Measurements from ENCODE around the gene MIP. TPM values are rescaled to one million over a fixed set of nuclear protein-coding genes. Genes with fewer than 3 reads are reported as not detected.

The MIP gene
- total and polyA plus RNA-seq, 2 of the 13 experiments (the other 11 are each of a cell fraction or from before 2014, with no cell fraction given) = not detected

GRCh38 chr12:56487448-56488040 is 33.1 kb upstream of the MIP start (continued):
- no peak for TF ChIP-seq MXD3 (CRISPR knock-in tag; IDR thresholded peaks at IDR 0.05)
- TF ChIP-seq SP1 (IDR thresholded peaks at IDR 0.05) = no peak
- TF ChIP-seq SP1 (CRISPR knock-in tag; IDR thresholded peaks at IDR 0.05) = 0 out of 2 replicates have a peak, but pooled peaks have one; percentile 14
- TF ChIP-seq ZNF782 (CRISPR knock-in tag; IDR thresholded peaks at IDR 0.05; ENCODE audit: borderline replicate concordance) = peak; percentile 77; the same call in 1 of the 2 replicates
- TF ChIP-seq ZHX1 (CRISPR knock-in tag; IDR thresholded peaks at IDR 0.05; ENCODE audit: low read depth) = no peak; the same call in 1 of the 2 replicates
- TF ChIP-seq HNRNPL (IDR thresholded peaks at IDR 0.05; ENCODE audit: low read depth, low read length) = 0 out of 2 replicates have a peak, but pooled peaks have one; percentile 37
- TF ChIP-seq DRAP1 (CRISPR knock-in tag; IDR thresholded peaks at IDR 0.05) = 0 out of 2 replicates have a peak, but pooled peaks have one; percentile 10
- TF ChIP-seq REL (CRISPR knock-in tag; conservative IDR thresholded peaks at IDR 0.05) = peak; percentile 53; the same call in 1 of the 2 replicates
- 0 out of 2 replicates have a peak, but pooled peaks have one; percentile 52 for TF ChIP-seq ZNF280D (CRISPR knock-in tag; IDR thresholded peaks at IDR 0.05)
- TF ChIP-seq ZNF556 (CRISPR knock-in tag; IDR thresholded peaks at IDR 0.05; ENCODE audit: borderline replicate concordance) = no peak
- TF ChIP-seq SAFB2 (CRISPR knock-in tag; IDR thresholded peaks at IDR 0.05; ENCODE audit: borderline replicate concordance, low read depth) = 0 out of 2 replicates have a peak, but pooled peaks have one; percentile 29
- no peak for TF ChIP-seq ZNF639 (CRISPR knock-in tag; conservative IDR thresholded peaks at IDR 0.05)
- TF ChIP-seq, protein P1, sequence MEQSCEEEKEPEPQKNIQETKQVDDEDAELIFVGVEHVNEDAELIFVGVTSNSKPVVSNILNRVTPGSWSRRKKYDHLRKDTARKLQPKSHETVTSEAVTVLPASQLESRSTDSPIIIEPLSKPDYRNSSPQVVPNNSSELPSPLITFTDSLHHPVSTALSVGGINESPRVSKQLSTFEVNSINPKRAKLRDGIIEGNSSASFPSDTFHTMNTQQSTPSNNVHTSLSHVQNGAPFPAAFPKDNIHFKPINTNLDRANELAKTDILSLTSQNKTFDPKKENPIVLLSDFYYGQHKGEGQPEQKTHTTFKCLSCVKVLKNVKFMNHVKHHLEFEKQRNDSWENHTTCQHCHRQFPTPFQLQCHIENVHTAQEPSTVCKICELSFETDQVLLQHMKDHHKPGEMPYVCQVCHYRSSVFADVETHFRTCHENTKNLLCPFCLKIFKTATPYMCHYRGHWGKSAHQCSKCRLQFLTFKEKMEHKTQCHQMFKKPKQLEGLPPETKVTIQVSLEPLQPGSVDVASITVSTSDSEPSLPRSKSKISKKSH (CRISPR knock-in tag; IDR thresholded peaks at IDR 0.05; ENCODE audit: borderline replicate concordance) = peak; percentile 90
- TF ChIP-seq TEAD3 (CRISPR knock-in tag; optimal IDR thresholded peaks at IDR 0.05; ENCODE audit: borderline replicate concordance) = no peak
- no peak for TF ChIP-seq ZNF18 (CRISPR knock-in tag; IDR thresholded peaks at IDR 0.05; ENCODE audit: insufficient replicate concordance)
- TF ChIP-seq KDM2A (CRISPR knock-in tag; IDR thresholded peaks at IDR 0.05; ENCODE audit: borderline replicate concordance, low read depth) = no peak

All from HepG2 (cell line).